Right lobe of liver (tissue), 6 donors: Measurements from ENCODE around the gene AKNA. TPM values are rescaled to one million over a fixed set of nuclear protein-coding genes. Genes with fewer than 3 reads are reported as not detected.

Source experiments
- ATAC-seq, 4 donors: fragments of 200-7000 bp; cut with Tn5 transposase; one replicate each; pipeline ENCODE4 v1.9.1; 2020; ENCODE audit warnings: mild to moderate bottlenecking in 4 of 4, moderate library complexity in 4 of 4
- DNase-seq, 3 donors: peaks; one replicate each; pipeline ENCODE4 v3.0.0-alpha.2; 2020
- H3K27ac ChIP-seq, 3 donors: fragments of 200-600 bp; one replicate each; pipeline ENCODE4 v1.8.0; 2022
- H3K27me3 ChIP-seq, 2 donors: fragments of 200-600 bp; one replicate each; pipeline ENCODE4 v1.8.0; 2022
- H3K36me3 ChIP-seq, 4 donors: fragments of 200-600 bp; sonication (generic) in 1 of 4; one replicate each; pipeline versions ENCODE4 v1.5.1 to v1.8.0; 2017 to 2022; ENCODE audit warnings: control low read depth in 1 of 4
- H3K4me1 ChIP-seq, 4 donors: fragments of 200-600 bp; sonication (generic) in 1 of 4; one replicate each; pipeline versions ENCODE4 v1.5.1 to v1.8.0; 2017 to 2022; ENCODE audit warnings: control low read depth in 1 of 4
- H3K4me3 ChIP-seq, 3 donors: fragments of 200-600 bp; one replicate each; pipeline ENCODE4 v1.8.0; 2022
- H3K9me3 ChIP-seq, 4 donors: fragments of 200-600 bp; sonication (generic) in 1 of 4; one replicate each; pipeline versions ENCODE4 v1.5.1 to v1.8.0; 2017 to 2022; ENCODE audit warnings: control low read depth in 1 of 4
- POLR2A ChIP-seq: fragments of 450-650 bp; IDR thresholded peaks from one replicate; pipeline ENCODE4 v1.6.1; 2017; ENCODE audit warnings: antibody characterized with exemption, mild to moderate bottlenecking
- WGBS: methylation state at CpG from one replicate; pipeline ENCODE4 v1.1.6; 2018; ENCODE audit warnings: low coverage, low lambda C conversion rate; ENCODE audit not compliant: insufficient coverage; ENCODE audit errors: missing lambda C conversion rate; 5-methylcytosine and 5-hydroxymethylcytosine counted together
- intact Hi-C, 2 donors: fragments of 100-400 bp; cut with DNase I; formaldehyde crosslinking; loops; one replicate each; pipeline versions ENCODE4 v1.11.2 to v1.14.1; 2022
- total RNA-seq, 6 experiments: library from RNA; depleted of rRNA in 2 of 6; stranded (reverse); fragments of >200 nt in 2 of 6; fragmentation: NEBNext Ultra II Directional in 3 of 6; extraction: Animal tissue kit (Norgen Biotek cat#: 25700) in 3 of 6; gene quantifications; one replicate each; pipeline versions ENCODE4 v1.1.0 to v1.2.4, GENCODE V29; 2016 to 2023
- TF ChIP-seq, protein P1 (sequence below), 4 donors: fragments of 200-600 bp in 3 of 4; fragments of 450-650 bp in 1 of 4; IDR thresholded peaks; one replicate each; pipeline versions ENCODE4 v1.5.1 to v1.8.0; 2016 to 2022; ENCODE audit warnings: antibody characterized with exemption in 4 of 4, mild to moderate bottlenecking in 2 of 4
- donor health status: DM: no; HTN: yes; CAD: no.
- donor health status: DM: no; HTN: no; CAD: no.
- donor health status: DM: no; HTN: no; CAD: no.
- donor health status: DM: no; HTN: yes; CAD: no.
- donor health status: DM: no; HTN: yes; CAD: no.

AKNA gene
- total RNA-seq, 6 experiments from 2014 or later: 4.7 to 15.1 (median 9.8) TPM

DNA sequence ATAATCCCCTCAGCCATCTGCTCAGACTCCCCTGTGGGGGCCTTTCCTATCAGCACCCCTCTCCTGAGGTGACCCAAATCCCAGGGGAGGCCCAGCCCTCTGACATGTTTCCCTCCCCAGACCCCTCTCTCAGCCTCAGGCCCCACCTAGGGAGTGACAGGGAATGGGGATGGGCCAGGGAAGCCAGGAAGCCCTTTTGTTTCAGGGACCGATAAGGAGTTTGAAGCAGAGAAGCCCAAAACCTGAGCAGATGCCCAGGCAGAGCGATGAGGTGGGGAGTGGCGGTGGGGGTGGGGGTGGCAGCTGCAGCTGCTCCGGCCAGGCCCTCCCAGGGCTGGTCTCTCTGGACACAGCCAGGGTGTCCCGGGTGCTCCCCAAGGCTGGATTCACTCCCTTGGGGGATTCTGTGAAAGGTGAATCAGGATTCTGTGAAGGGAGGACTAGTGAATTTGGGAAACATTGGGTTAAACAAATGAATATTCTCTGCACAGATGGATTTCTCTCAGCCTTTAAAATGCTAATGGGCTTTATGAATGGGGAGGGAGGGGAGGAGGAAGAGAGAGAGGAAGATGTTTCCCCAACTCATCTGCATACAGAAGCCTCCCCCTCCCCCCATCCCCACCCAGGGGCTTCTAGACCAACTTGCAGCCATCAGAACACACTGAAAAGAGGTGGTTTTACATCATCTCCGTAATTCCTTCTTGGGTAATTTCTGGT, 17.4 kb downstream of the AKNA start:
- intact Hi-C loops: no loop called here
- H3K27me3 ChIP-seq: no peaks in the 10 kb centered on the region
- no peaks in the 10 kb centered on the region for H3K9me3 ChIP-seq
- peaks cover 0 to 14% (median under 1%) of the 10 kb centered on the region in 4 donors for H3K36me3 ChIP-seq
- peaks cover 0 to 16% (median 7%) of the 10 kb centered on the region in 4 donors for H3K4me1 ChIP-seq
- DNase-seq (peak in 1 of 3 donors; percentile 46), ATAC-seq (no peak)
- no peak overlapping the region for H3K4me3 ChIP-seq
- 96% methylated on average over 4 of the region's 6 CpGs for WGBS
- no peak for TF ChIP-seq POLR2A
- TF ChIP-seq, protein P1, sequence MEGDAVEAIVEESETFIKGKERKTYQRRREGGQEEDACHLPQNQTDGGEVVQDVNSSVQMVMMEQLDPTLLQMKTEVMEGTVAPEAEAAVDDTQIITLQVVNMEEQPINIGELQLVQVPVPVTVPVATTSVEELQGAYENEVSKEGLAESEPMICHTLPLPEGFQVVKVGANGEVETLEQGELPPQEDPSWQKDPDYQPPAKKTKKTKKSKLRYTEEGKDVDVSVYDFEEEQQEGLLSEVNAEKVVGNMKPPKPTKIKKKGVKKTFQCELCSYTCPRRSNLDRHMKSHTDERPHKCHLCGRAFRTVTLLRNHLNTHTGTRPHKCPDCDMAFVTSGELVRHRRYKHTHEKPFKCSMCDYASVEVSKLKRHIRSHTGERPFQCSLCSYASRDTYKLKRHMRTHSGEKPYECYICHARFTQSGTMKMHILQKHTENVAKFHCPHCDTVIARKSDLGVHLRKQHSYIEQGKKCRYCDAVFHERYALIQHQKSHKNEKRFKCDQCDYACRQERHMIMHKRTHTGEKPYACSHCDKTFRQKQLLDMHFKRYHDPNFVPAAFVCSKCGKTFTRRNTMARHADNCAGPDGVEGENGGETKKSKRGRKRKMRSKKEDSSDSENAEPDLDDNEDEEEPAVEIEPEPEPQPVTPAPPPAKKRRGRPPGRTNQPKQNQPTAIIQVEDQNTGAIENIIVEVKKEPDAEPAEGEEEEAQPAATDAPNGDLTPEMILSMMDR (IDR thresholded peaks at IDR 0.05): no peak
- H3K27ac ChIP-seq: peak overlapping the region in 1 of 3 donors; percentile 14

DNA sequence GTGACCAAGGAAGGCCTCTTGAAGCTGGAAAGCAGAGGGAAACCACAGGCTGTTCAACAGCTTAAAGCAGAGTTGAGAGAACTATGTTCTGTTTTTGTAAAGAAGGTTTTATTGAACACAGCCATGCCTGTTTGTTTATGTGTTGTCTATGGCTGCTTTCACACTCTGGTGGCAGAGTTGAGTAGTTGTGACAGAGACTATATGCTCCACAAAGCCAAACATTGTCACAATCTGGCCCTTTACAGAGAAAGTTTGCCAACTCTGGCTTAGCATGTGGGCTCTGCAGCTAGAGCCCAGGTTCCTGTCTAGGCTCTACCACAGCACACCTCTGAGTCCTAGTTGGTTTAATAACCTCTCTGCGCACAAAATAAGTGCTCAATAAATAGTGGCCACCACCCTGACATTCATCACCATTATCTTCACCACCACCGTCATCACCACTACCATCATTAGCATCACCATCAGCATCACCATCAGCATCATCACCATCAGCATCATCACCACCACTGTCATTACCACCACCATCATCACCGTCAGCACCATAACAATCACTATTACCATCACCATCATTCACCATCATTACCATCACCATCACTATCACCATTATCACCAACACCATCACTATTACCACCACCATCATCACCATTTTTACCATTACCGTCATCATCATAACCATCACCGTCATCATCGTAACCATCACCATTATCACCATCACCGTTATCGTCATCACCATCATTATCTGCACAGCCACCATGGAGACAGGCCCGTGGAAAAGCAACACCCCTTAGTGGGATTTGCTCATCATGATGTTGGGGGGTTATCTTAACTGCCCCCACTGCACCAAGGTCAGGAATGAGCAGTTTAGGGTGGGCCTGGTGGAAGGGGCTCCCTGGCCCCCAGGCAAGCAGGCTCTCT, 18.3 kb downstream of the AKNA start:
- Histone ChIP-seq H3K9me3 (no peaks in the 10 kb centered on the region), H3K27me3 (no peaks in the 10 kb centered on the region), H3K4me3 (no peak overlapping the region), H3K27ac (no peak overlapping the region), H3K4me1 (peaks cover 0 to 26% (median 15%) of the 10 kb centered on the region in 4 donors), H3K36me3 (peaks cover 0 to 14% (median under 1%) of the 10 kb centered on the region in 4 donors)
- ATAC-seq: no peak
- DNase-seq: no peak
- WGBS: 95% methylated on average over 7 of the region's 9 CpGs
- intact Hi-C loops: no loop called here
- TF ChIP-seq, protein P1 (IDR thresholded peaks at IDR 0.05): no peak
- TF ChIP-seq POLR2A: no peak

DNA sequence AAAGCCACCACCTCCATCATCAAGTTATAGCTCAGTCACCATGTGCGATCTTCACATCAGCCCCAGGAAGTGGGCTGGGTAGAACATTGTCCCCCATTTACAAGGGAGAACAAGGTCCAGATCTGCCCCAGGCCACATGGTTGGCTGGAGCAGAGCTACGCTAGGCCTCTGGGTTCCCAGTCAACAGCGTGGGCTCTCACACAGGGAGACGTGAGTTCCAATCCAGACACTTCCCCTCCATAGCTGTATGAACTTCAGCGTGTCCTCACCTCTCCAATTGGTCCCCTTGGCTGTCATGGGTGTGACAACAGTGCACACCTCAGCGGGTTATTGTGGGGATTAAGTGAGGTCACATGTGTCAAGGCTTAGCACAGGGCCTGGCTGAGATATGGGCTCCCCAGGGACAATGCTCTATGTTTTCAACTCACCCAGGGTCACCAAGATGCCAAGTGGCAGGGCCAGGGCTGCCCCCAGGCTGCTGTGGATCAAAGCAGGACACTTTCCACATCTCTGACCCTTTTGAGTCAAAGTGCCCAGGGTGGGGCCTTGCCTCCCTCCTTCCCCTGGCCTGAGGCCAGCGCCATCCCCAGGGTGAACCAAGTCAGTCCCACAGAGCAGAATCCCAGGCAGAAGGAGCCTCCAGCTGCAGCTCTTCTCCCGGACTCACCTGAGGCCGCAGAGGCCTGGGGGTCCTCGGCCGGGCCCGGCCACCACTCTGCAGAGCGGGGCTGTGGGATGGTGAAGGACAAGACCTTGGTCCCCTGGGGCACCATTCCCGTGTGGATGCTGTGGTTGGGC, 19.8 kb downstream of the AKNA start:
- Histone ChIP-seq H3K27me3 (no peaks in the 10 kb centered on the region), H3K4me3 (no peak overlapping the region), H3K36me3 (peaks cover 0 to 14% (median under 1%) of the 10 kb centered on the region in 4 donors), H3K4me1 (peaks cover 0 to 40% (median 20%) of the 10 kb centered on the region in 4 donors), H3K9me3 (no peaks in the 10 kb centered on the region), H3K27ac (peak overlapping the region in 2 of 3 donors; percentile 51 to 82)
- no peak for ATAC-seq
- WGBS: no CpG with 5 or more reads among the region's 14 CpGs
- TF ChIP-seq, protein P1 (IDR thresholded peaks at IDR 0.05): no peak
- TF ChIP-seq POLR2A: no peak
- DNase-seq: no peak
- intact Hi-C loops: no loop called here

DNA sequence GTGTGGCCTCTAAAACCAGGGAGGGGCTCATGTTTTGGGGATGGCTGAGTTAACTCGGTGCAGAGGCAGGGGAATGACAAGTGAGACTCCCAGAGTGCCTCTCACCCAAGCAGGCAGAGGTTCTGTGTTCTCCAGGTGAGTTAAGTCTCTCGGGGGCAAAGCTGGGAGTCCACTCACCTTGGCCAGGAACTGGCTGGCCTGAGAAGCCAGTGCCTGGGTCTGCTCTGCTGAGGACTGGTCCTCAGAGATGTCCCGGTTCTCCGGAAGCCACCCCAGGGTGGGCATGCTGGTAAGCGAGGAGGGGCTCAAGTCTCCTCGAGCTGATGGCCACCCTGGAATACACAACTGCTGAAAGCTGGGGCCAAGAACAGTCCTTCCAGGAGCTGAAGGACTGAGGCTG, 20.4 kb downstream of the AKNA start:
- Histone ChIP-seq H3K27ac (peak overlapping the region; percentile 34 to 82 (median 51)), H3K27me3 (no peaks in the 10 kb centered on the region), H3K9me3 (no peaks in the 10 kb centered on the region), H3K4me1 (peaks cover 0 to 40% (median 20%) of the 10 kb centered on the region in 4 donors), H3K4me3 (no peak overlapping the region), H3K36me3 (peaks cover 0 to 21% (median 0%) of the 10 kb centered on the region in 4 donors)
- 60% methylated on average over 1 of the region's 6 CpGs for WGBS
- ATAC-seq: no peak
- intact Hi-C loops: no loop called here
- DNase-seq: no peak
- no peak for TF ChIP-seq POLR2A
- TF ChIP-seq, protein P1 (IDR thresholded peaks at IDR 0.05): no peak
